AG04450 (cell line): ENCODE measurements around the gene PNP. TPM values are rescaled to one million over a fixed set of nuclear protein-coding genes. Genes with fewer than 3 reads are reported as not detected.
"Not testable (repeated sequence)": the region's sequence is repeated elsewhere in the genome, so short reads cannot be mapped to it uniquely, and the experiment has no call there.

Source experiments
- CTCF ChIA-PET: fragments of 300-600, 350-600 bp; formaldehyde crosslinking; extraction: SDS; loops from one replicate; lab custom pipeline; 2022; ENCODE audit warnings: antibody characterized with exemption, inconsistent platforms; lab: Charles Lee
- POLR2A ChIA-PET: fragments of 350-600 bp; formaldehyde crosslinking; extraction: SDS; loops from one replicate; lab custom pipeline; 2021; ENCODE audit warnings: antibody characterized with exemption, inconsistent platforms; lab: Yijun Ruan, JAX
- DNase-seq: peaks from one replicate; pipeline ENCODE4 v3.0.0-alpha.2; 2011; ENCODE audit warnings: low read depth, low spot score
- H3K27ac ChIP-seq: one replicate; pipeline ENCODE4 v1.5.1; 2012; ENCODE audit warnings: low read depth, low read length, control low read depth
- H3K27me3 ChIP-seq: one replicate; pipeline ENCODE4 v1.6.0; 2012; ENCODE audit warnings: low read length; ENCODE audit not compliant: control insufficient read depth, insufficient read depth
- H3K4me3 ChIP-seq: 2 replicates; pipeline ENCODE4 v1.5.1; 2011; ENCODE audit warnings: mild to moderate bottlenecking, low read depth, low read length, control low read depth
- H3K9me3 ChIP-seq: 2 replicates; pipeline ENCODE4 v1.5.1; 2012; ENCODE audit warnings: low read length; ENCODE audit not compliant: control insufficient read depth, insufficient read depth
- CTCF ChIP-seq: IDR thresholded peaks from 2 replicates; pipeline ENCODE4 v1.5.1; 2011; ENCODE audit warnings: low read depth, low read length, control low read depth, inconsistent platforms
- polyA plus RNA-seq: library from polyadenylated mRNA; depleted of rRNA; stranded (reverse); fragments of >200 nt; gene quantifications from 2 replicates; pipeline ENCODE4 v1.2.3, GENCODE V29; 2011

The PNP gene
- polyA plus RNA-seq, 1 experiment, result 23.1 TPM

GRCh38 chr14:20503898-20504297 lies 34.7 kb downstream of the PNP start:
- no peak overlapping the region for H3K27ac ChIP-seq
- H3K27me3 ChIP-seq, result no peaks in the 10 kb centered on the region
- no peak for DNase-seq
- TF ChIP-seq CTCF, result no peak
- CTCF ChIA-PET, result no interaction called here
- H3K9me3 ChIP-seq, result no peaks in the 10 kb centered on the region
- H3K4me3 ChIP-seq, result no peak overlapping the region
- POLR2A ChIA-PET, result interaction anchor here (0.7 kb wide), 1 partner anchor 48 kb away, joined by 8 read pairs; no protein-coding TSS in a partner anchor

GRCh38 chr14:20506276-20506675 lies 37.1 kb downstream of the PNP start:
- DNase-seq, H3K9me3 ChIP-seq, CTCF ChIA-PET, POLR2A ChIA-PET, H3K27me3 ChIP-seq, H3K27ac ChIP-seq, H3K4me3 ChIP-seq: not testable (repeated sequence)

DNA sequence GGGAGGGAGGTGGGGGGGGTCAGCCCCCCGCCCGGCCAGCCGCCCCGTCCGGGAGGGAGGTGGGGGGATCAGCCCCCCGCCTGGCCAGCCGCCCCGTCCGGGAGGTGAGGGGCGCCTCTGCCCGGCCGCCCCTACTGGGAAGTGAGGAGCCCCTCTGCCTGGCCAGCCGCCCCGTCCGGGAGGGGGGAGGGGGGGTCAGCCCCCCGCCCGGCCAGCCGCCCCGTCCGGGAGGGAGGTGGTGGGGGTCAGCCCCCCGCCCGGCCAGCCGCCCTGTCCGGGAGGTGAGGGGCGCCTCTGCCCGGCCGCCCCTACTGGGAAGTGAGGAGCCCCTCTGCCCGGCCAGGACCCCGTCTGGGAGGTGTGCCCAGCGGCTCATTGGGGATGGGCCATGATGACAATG lies 37.5 kb downstream of the PNP start:
- H3K4me3 ChIP-seq, H3K27ac ChIP-seq, H3K9me3 ChIP-seq, DNase-seq, CTCF ChIA-PET, POLR2A ChIA-PET, H3K27me3 ChIP-seq: not testable (repeated sequence)

DNA sequence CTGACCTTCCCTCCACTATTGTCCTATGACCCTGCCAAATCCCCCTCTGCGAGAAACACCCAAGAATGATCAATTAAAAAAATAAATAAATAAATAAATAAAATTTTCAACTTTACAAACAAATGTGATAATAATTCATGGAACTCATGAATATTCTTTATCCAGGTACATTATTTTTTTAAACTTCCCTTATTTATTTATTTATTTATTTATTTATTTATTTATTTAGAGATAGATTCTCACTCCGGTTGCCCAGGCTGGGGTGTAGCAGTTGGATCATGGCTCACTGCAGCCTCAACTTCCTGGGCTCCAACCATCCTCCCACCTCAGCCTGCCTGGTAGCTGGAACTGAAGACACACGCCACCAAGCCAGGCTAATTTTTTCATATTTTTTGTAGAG lies 38.3 kb downstream of the PNP start:
- POLR2A ChIA-PET, H3K9me3 ChIP-seq, H3K4me3 ChIP-seq, H3K27ac ChIP-seq, DNase-seq, H3K27me3 ChIP-seq, CTCF ChIA-PET: not testable (repeated sequence)

DNA sequence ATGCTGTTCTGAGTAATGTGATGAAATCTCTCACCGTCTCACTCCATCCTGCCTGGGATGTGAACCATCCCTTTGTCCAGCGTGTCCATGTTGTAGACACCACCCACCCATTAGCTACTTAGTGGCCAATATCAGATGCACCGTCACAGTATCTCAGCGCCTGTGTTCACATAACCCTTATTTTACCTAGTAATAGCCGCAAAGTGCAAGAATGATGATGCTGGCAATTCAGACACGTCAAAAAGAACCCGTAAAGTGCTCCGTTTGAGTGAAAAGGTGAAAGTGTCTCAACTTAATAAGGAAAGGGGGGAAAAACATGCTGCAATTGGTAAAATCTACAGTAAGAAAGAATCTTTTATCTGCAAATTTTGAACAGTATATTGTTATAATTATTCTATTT lies 39.2 kb downstream of the PNP start:
- H3K27me3 ChIP-seq, result no peaks in the 10 kb centered on the region
- POLR2A ChIA-PET, result no interaction called here
- no peak overlapping the region for H3K27ac ChIP-seq
- no peak overlapping the region for H3K4me3 ChIP-seq
- CTCF ChIA-PET, result no interaction called here
- no peak for TF ChIP-seq CTCF
- H3K9me3 ChIP-seq, result no peaks in the 10 kb centered on the region
- no peak for DNase-seq

GRCh38 chr14:20512177-20512905 lies 43.1 kb downstream of the PNP start:
- no peak for DNase-seq
- Histone ChIP-seq H3K27ac (no peak overlapping the region), H3K9me3 (no peaks in the 10 kb centered on the region), H3K27me3 (no peaks in the 10 kb centered on the region), H3K4me3 (no peak overlapping the region)
- no peak for TF ChIP-seq CTCF
- POLR2A ChIA-PET, result no interaction called here
- CTCF ChIA-PET, result no interaction called here
